CD4-positive, alpha-beta T cell treated with Interferon gamma for 1 hour (primary cell): ENCODE data around the gene IGSF6.
"Not testable (repeated sequence)": the region's sequence is repeated elsewhere in the genome, so short reads cannot be mapped to it uniquely, and the experiment has no call there.

Experiments used
- DNase-seq: peaks from one replicate; pipeline ENCODE4 v3.0.0-alpha.2; 2020

IGSF6 gene

GRCh38 chr16:21652453-21652852 lies at the start of gene IGSF6:
Gene IGSF6 (minus strand): TSS chr16:21652608. CDS start chr16:21652598, 10 bp downstream.
- DNase-seq: peak; percentile 22

- DNase-seq: no peak
Observed at GRCh38 chr16:21701271-21701670, 48.9 kb upstream of the IGSF6 start.

GRCh38 chr16:21698169-21699032 lies 46.0 kb upstream of the IGSF6 start:
- DNase-seq: no peak

- no peak for DNase-seq
Observed at GRCh38 chr16:21697032-21697431, 44.6 kb upstream of the IGSF6 start.

GRCh38 chr16:21694609-21695008 lies 42.2 kb upstream of the IGSF6 start:
- no peak for DNase-seq

- not testable (repeated sequence) for DNase-seq
Observed at GRCh38 chr16:21690967-21691366, 38.6 kb upstream of the IGSF6 start.

- DNase-seq: no peak
Observed at GRCh38 chr16:21689107-21689506, 36.7 kb upstream of the IGSF6 start.

GRCh38 chr16:21685034-21685455 lies 32.6 kb upstream of the IGSF6 start:
- DNase-seq: no peak

GRCh38 chr16:21684199-21684598 lies 31.8 kb upstream of the IGSF6 start:
- peak; percentile 6 for DNase-seq

- no peak for DNase-seq
Observed at GRCh38 chr16:21683184-21683583, 30.8 kb upstream of the IGSF6 start.

GRCh38 chr16:21680714-21681113 lies 28.3 kb upstream of the IGSF6 start:
- DNase-seq: not testable (repeated sequence)

- not testable (repeated sequence) for DNase-seq
Observed at GRCh38 chr16:21674456-21674855, 22.0 kb upstream of the IGSF6 start.

GRCh38 chr16:21673469-21673868 lies 21.1 kb upstream of the IGSF6 start:
- no peak for DNase-seq

GRCh38 chr16:21667575-21667974 lies 15.2 kb upstream of the IGSF6 start:
- DNase-seq: no peak

- no peak for DNase-seq
Observed at GRCh38 chr16:21666772-21667171, 14.4 kb upstream of the IGSF6 start.

- DNase-seq: no peak
Observed at GRCh38 chr16:21664801-21665492, 12.5 kb upstream of the IGSF6 start.

GRCh38 chr16:21663889-21664647 lies 11.7 kb upstream of the IGSF6 start, which contains the start of gene OTOA:
Gene OTOA (plus strand): TSS chr16:21663968. CDS start chr16:21678515, 14,547 bp downstream.
- peak; percentile 6 for DNase-seq

- DNase-seq: no peak
Observed at GRCh38 chr16:21659124-21659523, 6.7 kb upstream of the IGSF6 start.

GRCh38 chr16:21656795-21657768 lies 4.7 kb upstream of the IGSF6 start:
- DNase-seq: peak; percentile 16

GRCh38 chr16:21654881-21655280 lies 2.5 kb upstream of the IGSF6 start:
- DNase-seq: no peak

GRCh38 chr16:21654466-21654865 lies 2.1 kb upstream of the IGSF6 start:
- DNase-seq: no peak

- peak; percentile 13 for DNase-seq
Observed at GRCh38 chr16:21653571-21653970, 1.2 kb upstream of the IGSF6 start.
